PFSK-1 (cell line): ENCODE measurements around the gene CFAP97D2.

Experiments
- POLR2AphosphoS5 ChIP-seq: IDR thresholded peaks from 2 replicates; pipeline ENCODE4 v1.6.1; 2012; ENCODE audit warnings: low read depth, mild to moderate bottlenecking, control low read depth, low read length, moderate library complexity
- TAF1 ChIP-seq: IDR thresholded peaks from 2 replicates; pipeline ENCODE4 v1.6.1; 2012; ENCODE audit warnings: low read length, control low read depth, borderline replicate concordance; ENCODE audit not compliant: insufficient read depth
- TF ChIP-seq, protein P1 (sequence below), 2 experiments: IDR thresholded peaks; 2 replicates each; pipeline versions ENCODE4 v1.6.1 to v1.8.0; 2011 to 2012; ENCODE audit warnings: low read depth in 2 of 2, low read length in 2 of 2, control low read depth in 1 of 2, inconsistent platforms in 1 of 2, mild to moderate bottlenecking in 1 of 2, moderate library complexity in 1 of 2; ENCODE audit not compliant: insufficient read depth in 1 of 2

DNA sequence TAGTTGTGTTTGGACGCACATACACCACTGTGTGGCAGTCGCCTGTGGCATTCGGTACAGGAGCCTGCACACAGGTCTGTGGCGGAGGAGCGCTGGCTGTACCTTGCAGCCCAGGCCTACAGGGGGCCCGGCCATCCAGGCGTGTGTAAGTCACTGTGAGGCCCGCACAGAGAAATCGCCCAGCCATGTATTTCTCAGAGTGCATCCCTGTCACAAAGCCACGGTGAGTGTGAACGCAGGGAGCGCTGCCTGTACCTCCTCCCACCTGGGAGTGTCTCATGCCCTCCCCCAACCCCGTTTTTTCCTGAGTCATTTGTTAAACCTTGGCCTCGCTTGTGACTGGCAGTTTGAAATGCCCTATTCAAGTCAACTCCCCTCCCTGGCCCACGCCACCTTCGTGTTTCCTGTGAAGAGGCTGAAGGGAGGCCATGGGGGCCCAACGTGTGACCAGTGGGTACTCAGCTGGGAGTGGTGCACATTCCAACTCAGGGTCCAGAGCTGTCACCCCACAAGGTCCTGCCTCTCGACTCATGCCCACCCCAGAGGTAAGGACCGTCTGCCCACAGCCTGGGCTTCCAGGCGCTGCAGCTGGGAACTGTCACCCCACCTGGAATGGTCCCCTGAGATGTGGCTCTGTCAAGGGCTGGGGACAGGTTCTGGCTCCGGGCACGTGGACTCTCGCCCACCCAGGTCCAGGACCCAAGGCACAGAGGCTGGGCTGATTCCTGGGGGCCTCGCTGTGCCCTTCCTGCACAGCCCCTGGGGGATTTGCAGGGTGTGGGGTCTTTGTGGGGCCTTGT lies 35.1 kb upstream of the CFAP97D2 start:
- TF ChIP-seq, protein P1, sequence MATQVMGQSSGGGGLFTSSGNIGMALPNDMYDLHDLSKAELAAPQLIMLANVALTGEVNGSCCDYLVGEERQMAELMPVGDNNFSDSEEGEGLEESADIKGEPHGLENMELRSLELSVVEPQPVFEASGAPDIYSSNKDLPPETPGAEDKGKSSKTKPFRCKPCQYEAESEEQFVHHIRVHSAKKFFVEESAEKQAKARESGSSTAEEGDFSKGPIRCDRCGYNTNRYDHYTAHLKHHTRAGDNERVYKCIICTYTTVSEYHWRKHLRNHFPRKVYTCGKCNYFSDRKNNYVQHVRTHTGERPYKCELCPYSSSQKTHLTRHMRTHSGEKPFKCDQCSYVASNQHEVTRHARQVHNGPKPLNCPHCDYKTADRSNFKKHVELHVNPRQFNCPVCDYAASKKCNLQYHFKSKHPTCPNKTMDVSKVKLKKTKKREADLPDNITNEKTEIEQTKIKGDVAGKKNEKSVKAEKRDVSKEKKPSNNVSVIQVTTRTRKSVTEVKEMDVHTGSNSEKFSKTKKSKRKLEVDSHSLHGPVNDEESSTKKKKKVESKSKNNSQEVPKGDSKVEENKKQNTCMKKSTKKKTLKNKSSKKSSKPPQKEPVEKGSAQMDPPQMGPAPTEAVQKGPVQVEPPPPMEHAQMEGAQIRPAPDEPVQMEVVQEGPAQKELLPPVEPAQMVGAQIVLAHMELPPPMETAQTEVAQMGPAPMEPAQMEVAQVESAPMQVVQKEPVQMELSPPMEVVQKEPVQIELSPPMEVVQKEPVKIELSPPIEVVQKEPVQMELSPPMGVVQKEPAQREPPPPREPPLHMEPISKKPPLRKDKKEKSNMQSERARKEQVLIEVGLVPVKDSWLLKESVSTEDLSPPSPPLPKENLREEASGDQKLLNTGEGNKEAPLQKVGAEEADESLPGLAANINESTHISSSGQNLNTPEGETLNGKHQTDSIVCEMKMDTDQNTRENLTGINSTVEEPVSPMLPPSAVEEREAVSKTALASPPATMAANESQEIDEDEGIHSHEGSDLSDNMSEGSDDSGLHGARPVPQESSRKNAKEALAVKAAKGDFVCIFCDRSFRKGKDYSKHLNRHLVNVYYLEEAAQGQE (IDR thresholded peaks at IDR 0.05; ENCODE audit: insufficient read depth in 1 of 2, low read depth in 2 of 2, low read length in 2 of 2), result no peak
- TF ChIP-seq TAF1, result no peak
- no peak for TF ChIP-seq POLR2AphosphoS5
